ENCODE measurements around the gene PTPMT1. TPM values are rescaled to one million over a fixed set of nuclear protein-coding genes. Genes with fewer than 3 reads are reported as not detected.

Gene PTPMT1
- polyA plus RNA-seq, 5 donors: 35.0 to 53.6 (median 38.1) TPM

DNA sequence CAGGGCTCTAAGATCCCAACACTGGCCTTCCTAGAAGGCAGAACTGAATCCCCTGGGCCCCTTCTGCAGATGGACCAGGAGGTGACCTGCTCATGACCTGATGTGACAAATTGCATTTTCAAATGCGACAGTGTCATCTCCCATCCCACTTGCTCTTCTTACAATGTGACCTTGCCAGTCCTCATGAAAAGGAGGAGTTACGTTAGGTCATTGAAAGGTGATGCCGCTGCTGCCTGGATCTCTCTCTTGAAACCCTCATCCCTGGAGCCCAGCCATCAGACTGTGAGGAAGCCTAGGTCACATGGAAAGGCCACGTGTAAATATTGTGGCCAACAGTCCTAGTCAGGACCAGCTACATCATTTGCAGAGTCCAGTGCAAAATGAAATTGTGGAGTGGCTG, 34.5 kb downstream of the PTPMT1 start:
- DNase-seq: no peak

GRCh38 chr11:47603295-47603694, 37.9 kb downstream of the PTPMT1 start:
- no peak for DNase-seq

DNA sequence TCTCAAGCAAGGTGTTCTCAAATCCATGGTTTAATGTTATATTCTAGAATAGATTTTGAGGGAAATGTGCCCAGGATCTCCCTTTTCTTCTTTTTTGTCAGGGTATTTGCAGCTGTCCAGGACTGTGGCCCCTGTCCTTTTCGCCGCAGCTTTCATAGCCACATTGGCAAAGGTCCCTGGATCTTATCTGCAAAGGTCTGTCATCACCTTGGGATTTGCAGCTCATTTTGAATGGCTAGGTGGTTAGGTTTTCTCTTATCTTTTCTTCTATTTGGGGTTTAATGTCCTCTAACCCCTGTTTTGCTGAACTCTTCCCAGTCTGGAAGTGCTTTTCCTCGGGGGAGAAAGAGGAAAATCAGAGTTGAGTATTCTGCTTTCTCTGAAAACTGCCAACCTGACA, 40.5 kb downstream of the PTPMT1 start:
- DNase-seq: no peak

- no peak for DNase-seq
These were observed 41.3 kb downstream of the PTPMT1 start for GRCh38 chr11:47606731-47607130.

DNA sequence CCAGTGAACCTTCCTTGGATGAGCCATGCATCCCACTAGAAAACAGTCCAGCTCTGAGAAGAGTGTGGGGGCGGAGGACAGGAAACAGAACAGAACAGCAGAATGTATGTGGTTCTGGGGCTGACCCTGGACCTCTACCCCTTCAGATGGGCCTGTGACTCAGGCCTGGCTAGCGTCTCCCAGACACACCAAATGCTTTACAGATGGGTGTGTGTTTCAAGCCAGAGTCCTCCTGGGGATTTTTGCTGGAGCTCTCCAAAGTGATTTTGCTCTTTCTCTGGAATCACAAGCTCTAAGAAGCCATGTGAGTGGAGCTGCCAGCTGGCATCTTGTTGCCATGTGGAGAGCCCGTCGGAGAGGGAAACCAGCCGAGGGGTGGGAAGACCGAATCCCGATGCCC, 42.0 kb downstream of the PTPMT1 start:
- DNase-seq: no peak

- no peak for DNase-seq
These were observed 44.3 kb downstream of the PTPMT1 start for GRCh38 chr11:47609675-47610074.

GRCh38 chr11:47611348-47611794, 46.0 kb downstream of the PTPMT1 start:
- DNase-seq: no peak

DNA sequence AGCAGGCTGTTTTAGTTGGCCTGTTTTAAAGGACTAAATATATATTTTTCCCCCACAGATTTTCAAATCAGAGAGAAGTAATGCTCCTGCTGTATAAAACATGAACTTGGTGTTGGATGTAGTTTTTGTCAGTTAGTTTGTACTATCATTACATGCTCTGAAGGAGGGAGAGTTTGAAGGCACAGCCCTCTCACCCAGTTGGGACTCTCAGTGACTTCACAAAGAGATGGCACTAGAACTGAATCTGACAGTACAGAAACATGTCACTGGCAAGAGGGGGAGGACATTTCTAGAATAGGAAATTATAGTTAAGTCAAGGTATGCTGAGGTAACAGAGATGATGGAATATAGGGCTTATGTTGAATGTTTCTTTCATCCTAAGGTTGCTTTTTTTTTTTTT, 49.9 kb downstream of the PTPMT1 start:
- DNase-seq: no peak

DNA sequence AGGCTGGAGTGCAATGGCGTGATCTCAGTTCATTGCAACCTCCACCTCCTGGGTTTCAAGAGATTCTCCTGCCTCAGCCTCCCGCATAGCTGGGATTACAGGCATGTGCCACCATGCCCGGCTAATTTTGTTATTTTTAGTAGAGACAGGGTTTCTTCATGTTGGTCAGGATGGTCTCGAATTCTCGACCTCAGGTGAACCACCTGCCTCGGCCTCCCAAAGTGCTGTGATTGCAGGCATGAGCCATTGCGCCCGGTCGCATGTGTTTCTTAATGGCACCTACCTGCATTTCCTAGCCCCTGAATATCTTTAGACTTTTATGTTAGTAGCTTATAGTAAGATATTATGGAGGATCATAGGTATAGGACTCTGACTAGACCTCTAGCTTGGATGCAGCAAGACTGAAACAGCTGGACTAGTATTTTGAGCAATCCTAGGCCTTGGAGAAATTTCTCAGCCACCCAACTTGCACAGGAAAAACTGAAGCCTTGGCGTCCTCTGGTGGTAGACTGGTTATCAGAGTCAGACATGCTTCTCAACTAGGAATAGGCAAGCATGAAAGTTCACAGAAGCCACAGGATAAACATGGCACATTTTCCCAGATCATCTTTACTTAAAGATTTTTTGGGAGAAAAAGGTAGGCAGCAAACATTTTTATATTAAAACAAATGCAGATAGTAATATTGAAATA, 51.5 kb downstream of the PTPMT1 start:
- peak; percentile 31 to 38 for DNase-seq

- DNase-seq: no peak
These were observed 52.0 kb downstream of the PTPMT1 start for GRCh38 chr11:47617417-47617809.

DNA sequence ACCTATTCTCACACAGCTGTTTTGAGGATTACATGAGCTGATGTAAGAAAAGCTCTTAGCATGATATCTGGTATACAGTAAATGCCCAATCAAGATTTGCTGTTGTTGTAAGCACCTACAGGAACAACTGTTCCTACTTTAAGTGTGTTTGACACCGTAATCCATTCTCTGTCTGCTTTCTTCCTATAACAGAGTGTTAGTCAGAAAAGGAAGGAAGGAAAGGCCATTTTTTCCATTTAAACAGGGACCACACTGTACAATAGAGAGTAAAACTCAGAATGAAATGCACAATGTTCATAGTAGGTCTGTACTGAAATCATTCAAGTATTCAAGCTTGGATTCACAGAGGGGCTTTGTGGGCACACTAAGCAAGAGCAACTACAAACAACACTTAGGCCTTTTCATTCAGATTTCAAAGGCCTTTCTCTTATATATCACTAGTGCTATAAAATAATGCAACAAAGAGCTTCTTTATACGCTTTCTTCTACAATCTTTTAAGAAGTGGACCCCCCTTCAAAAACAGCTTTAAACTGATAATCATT, 55.5 kb downstream of the PTPMT1 start:
- DNase-seq: no peak

Other genes with a start within 250 kb of the PTPMT1 start
- gene MYBPC3, start 212.9 kb upstream of the PTPMT1 start, polyA plus RNA-seq (ENCODE audit: insufficient read depth in 1 of 5, insufficient read length in 5 of 5, low replicate concordance in 1 of 5): under 1 TPM in 1 of 5 donors, not detected in 4; 0.03 TPM
- gene SPI1, start 187.1 kb upstream of the PTPMT1 start, polyA plus RNA-seq (ENCODE audit: insufficient read depth in 1 of 5, insufficient read length in 5 of 5, low replicate concordance in 1 of 5): 1 to 10 TPM; 4.0 to 8.8 (median 5.2) TPM
- 10 to 100 TPM; 23.0 to 54.0 (median 35.4) TPM for gene SLC39A13, start 157.0 kb upstream of the PTPMT1 start, polyA plus RNA-seq (ENCODE audit: insufficient read depth in 1 of 5, insufficient read length in 5 of 5, low replicate concordance in 1 of 5)
- 100 to 1,000 TPM; 120 to 156 (median 139) TPM for gene PSMC3, start 139.2 kb upstream of the PTPMT1 start, polyA plus RNA-seq (ENCODE audit: insufficient read depth in 1 of 5, insufficient read length in 5 of 5, low replicate concordance in 1 of 5)
- gene RAPSN, start 116.5 kb upstream of the PTPMT1 start, polyA plus RNA-seq (ENCODE audit: insufficient read depth in 1 of 5, insufficient read length in 5 of 5, low replicate concordance in 1 of 5): 1 to 10 TPM in 1 of 5 donors, under 1 TPM in 4; 0.29 to 5.1 (median 0.37) TPM
- gene CELF1, start 12.5 kb upstream of the PTPMT1 start, polyA plus RNA-seq (ENCODE audit: insufficient read depth in 1 of 5, insufficient read length in 5 of 5, low replicate concordance in 1 of 5): 100 to 1,000 TPM in 1 of 5 donors, 10 to 100 TPM in 4; 70.6 to 103 (median 85.1) TPM
- 10 to 100 TPM; 19.5 to 20.5 (median 19.9) TPM for gene KBTBD4, start 13.4 kb downstream of the PTPMT1 start, polyA plus RNA-seq (ENCODE audit: insufficient read depth in 1 of 5, insufficient read length in 5 of 5, low replicate concordance in 1 of 5)
- gene NDUFS3, start 13.5 kb downstream of the PTPMT1 start, polyA plus RNA-seq (ENCODE audit: insufficient read depth in 1 of 5, insufficient read length in 5 of 5, low replicate concordance in 1 of 5): 100 to 1,000 TPM; 101 to 116 (median 108) TPM
- gene FAM180B, start 21.1 kb downstream of the PTPMT1 start, polyA plus RNA-seq (ENCODE audit: insufficient read depth in 1 of 5, insufficient read length in 5 of 5, low replicate concordance in 1 of 5): under 1 TPM; 0.08 to 0.30 (median 0.24) TPM
- 1 to 10 TPM; 2.6 to 8.1 (median 3.5) TPM for gene C1QTNF4, start 28.8 kb downstream of the PTPMT1 start, polyA plus RNA-seq (ENCODE audit: insufficient read depth in 1 of 5, insufficient read length in 5 of 5, low replicate concordance in 1 of 5)
- 10 to 100 TPM; 54.0 to 69.7 (median 62.9) TPM for gene MTCH2, start 77.0 kb downstream of the PTPMT1 start, polyA plus RNA-seq (ENCODE audit: insufficient read depth in 1 of 5, insufficient read length in 5 of 5, low replicate concordance in 1 of 5)
- gene AGBL2, start 149.8 kb downstream of the PTPMT1 start, polyA plus RNA-seq (ENCODE audit: insufficient read depth in 1 of 5, insufficient read length in 5 of 5, low replicate concordance in 1 of 5): 10 to 100 TPM in 3 of 5 donors, 1 to 10 TPM in 2; 7.7 to 15.8 (median 10.6) TPM
- 100 to 1,000 TPM; 157 to 249 (median 220) TPM for gene FNBP4, start 201.7 kb downstream of the PTPMT1 start, polyA plus RNA-seq (ENCODE audit: insufficient read depth in 1 of 5, insufficient read length in 5 of 5, low replicate concordance in 1 of 5)